Middle frontal gyrus (tissue), 1 donor: ENCODE data around the gene MEF2C.
"Not testable (repeated sequence)": the region's sequence is repeated elsewhere in the genome, so short reads cannot be mapped to it uniquely, and the experiment has no call there.

Experiments used
- DNase-seq: peaks from one replicate; pipeline ENCODE4 v3.0.0-alpha.2; 2015; ENCODE audit warnings: low spot score; ENCODE audit errors: extremely low spot score

Gene MEF2C

DNA sequence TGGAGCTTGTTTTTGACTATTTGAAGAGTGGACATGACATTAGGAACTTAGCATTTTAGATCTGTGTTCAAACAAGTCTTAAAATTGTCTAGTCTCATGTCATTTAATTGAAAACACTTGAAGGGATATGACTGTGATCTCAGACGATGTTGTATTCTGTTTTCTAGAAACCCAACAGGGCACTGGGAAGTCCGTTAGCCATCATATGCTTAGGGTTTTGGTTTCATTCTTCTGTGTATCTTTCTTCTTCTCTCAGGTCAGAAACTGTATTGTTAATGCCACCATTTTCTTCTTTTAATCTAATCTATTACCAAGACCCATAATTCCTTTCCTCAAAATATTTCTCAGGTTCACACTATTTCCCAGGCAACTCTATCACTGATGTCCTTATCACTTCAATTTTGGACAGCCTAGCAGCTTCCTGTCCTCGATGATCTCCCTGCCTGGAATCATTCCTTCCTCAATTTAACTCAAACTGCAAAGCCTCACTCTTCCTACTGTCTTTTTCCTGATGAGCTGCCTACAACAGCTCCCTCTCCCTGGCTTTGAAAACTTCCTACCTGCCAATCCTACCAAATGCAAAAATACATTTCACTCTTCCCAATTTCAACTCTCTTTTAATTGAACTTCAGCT lies 77.7 kb downstream of the MEF2C start:
- no peak for DNase-seq

DNA sequence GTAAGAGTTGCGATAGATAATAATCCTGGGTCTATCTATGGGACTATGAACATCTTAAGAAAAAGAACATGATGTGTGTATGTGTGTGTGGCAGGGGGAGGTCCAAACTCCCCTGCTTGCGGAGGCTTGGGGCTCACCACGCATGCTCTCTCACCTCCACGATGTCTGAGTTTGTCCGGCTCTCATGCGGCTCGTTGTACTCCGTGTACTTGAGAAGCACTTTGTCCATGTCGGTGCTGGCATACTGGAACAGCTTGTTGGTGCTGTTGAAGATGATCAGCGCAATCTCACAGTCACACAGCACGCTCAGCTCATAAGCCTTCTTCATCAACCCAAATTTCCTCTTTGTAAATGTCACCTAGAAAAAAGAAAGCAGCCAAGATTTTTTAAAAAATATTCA lies 78.5 kb downstream of the MEF2C start:
- DNase-seq, result no peak

DNA sequence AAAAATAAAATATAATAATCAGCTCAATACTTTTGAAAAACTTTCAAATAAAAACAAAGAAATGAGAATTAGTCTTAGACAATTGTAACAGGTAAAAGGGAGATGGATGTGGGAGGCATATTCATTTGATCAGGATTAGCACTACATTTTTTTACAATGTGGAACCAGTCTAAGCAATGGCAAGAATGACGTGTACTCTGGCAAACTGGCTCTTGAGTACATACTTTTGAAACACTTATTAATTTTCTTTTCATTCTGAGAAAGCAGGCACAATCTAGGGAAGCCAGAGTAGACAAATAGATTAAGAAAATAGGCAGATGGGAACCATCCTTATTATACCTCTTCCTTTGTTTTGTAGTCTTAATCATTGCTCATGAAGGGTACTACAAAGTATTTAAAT lies 79.7 kb downstream of the MEF2C start:
- DNase-seq, result no peak

GRCh38 chr5:88799938-88800535 lies 82.9 kb downstream of the MEF2C start:
- no peak for DNase-seq

DNA sequence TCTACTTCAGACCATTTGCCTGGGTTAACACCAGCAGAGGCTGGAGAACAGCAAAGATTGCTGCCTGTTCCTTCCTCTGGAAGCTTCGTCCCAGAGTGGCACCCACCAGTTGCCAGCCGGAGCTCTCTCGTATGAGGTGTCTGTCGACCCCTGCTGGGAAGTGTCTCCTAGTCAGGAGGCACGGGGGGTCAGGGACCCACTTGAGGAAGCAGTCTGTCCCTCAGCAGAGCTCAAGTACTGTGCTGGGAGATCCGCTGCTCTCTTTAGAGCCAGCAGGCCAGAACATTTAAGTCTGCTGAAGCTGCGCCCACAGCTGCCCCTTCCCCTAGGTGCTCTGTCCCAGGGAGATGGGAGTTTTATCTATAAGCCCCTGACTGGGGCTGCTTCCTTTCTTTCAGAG lies 84.1 kb downstream of the MEF2C start:
- DNase-seq, result not testable (repeated sequence)

GRCh38 chr5:88793797-88794196 lies 89.2 kb downstream of the MEF2C start:
- not testable (repeated sequence) for DNase-seq

DNA sequence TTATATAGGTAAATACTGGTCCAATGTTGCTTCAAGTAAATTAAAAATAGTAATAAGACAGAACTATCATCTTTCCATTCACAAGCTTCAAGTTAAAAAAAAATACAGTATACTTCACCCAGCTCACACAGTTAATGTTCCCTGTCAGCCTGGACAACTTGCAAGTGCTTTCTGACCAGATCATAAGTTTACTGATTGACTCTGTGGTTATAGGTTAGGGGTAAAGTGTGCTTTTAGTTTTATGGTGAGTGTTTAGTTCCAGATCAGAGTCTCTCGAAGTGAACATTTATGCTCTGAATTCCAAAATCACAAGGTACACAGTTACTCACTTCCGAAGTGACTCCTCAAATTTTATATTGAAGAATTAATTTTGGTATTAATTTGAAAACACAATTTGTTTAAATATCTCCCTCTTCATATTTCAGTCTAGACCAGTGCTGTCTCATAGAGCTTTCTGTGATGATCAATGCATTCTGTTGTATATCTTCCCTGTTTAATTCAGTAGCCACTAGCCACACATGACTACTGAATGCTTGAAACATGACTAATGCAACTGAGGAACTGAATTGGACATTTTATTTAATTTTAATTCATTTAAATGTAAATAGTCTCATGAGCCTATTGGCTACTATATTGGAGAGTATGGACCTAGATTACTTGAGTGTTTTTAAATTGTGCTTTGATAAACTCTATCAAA lies 90.7 kb downstream of the MEF2C start:
- peak; percentile 2 for DNase-seq

GRCh38 chr5:88787856-88788255 lies 95.1 kb downstream of the MEF2C start:
- no peak for DNase-seq

- no peak for DNase-seq
These were observed 96.2 kb downstream of the MEF2C start for GRCh38 chr5:88786789-88787188.

DNA sequence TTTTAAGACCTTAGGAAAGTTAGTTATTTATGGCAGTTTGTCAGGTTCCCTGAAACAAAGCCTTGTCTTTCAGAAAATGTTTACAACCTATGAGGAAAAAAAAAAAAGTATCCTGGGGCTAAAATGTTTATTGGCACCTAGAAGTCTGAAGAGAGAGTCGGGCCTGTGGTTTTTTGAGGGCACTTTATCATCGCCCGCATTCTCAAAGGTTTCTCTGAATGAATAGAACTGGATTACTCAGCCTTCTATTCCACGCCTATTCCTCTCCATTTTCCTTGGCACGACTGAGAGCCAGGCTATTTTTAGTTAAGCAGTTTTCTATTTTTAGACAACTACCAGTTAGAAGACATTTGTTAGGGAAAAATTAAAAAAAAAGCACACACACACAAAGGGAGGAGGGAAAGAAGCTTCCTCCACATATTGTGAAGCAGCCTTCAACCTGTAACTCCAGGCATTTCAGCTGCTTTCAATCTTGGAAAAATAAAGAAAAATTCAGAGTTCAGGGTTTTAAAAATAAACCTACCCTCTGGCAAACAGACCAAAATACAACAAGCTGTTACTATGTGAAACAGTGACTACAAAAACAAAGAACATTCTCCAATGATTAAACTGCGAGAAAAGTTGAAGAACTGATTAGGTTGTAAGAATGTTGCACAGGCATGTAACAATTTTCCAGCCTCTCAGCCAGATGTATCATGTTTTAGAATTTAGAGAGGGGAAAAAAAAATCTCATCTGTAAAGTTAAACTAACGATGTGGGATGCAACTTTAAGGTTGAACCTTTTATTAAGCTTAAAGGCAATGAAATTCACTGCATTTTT lies 97.0 kb downstream of the MEF2C start:
- no peak for DNase-seq

- no peak for DNase-seq
These were observed 100.4 kb downstream of the MEF2C start for GRCh38 chr5:88782571-88782970.

GRCh38 chr5:88780736-88781135 lies 102.2 kb downstream of the MEF2C start:
- DNase-seq, result no peak

- DNase-seq, result no peak
These were observed 104.2 kb downstream of the MEF2C start for GRCh38 chr5:88778736-88779135.

- DNase-seq, result no peak
These were observed 106.3 kb downstream of the MEF2C start for GRCh38 chr5:88776692-88777091.

- no peak for DNase-seq
These were observed 110.2 kb downstream of the MEF2C start for GRCh38 chr5:88772831-88773230.

- DNase-seq, result no peak
These were observed 110.9 kb downstream of the MEF2C start for GRCh38 chr5:88772047-88772446.

GRCh38 chr5:88770276-88771257 lies 112.4 kb downstream of the MEF2C start:
- no peak for DNase-seq

DNA sequence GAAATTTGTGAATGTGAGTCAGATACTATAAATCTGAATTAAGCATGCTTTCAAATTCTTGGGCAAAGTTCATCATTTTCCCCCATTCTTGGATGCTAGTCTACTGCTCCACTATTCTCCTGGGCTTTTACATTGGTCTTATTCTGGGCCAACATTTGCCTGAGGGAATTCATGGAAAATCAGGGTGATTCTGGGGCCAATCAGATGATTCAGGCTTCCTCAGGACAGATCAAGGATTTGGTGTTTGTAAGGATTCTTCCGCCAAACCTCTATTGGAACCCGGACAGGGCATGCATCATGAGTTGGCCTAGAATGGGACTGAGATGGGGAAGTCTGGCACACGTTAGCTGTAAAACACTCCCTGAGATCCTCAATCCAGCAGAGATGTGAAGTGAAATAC lies 113.8 kb downstream of the MEF2C start:
- DNase-seq, result no peak

DNA sequence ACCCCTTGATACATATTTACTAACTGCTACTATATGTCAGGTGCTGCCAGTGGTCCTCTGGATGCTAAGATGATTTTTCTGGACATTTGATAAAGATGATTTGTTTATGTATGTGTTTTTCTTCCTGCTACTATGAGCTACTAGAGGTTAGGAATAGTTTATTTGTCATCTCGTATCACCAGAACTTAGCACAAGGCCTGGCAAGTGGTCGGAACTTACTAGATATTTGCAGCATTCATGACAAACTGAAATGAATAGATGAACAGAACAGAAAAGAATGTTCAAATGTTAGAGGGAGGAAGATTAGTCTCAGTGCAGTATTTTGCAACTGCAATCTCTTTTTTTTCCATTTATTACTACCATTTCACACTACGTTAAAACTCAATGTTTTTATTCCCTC lies 114.6 kb downstream of the MEF2C start:
- DNase-seq, result no peak

DNA sequence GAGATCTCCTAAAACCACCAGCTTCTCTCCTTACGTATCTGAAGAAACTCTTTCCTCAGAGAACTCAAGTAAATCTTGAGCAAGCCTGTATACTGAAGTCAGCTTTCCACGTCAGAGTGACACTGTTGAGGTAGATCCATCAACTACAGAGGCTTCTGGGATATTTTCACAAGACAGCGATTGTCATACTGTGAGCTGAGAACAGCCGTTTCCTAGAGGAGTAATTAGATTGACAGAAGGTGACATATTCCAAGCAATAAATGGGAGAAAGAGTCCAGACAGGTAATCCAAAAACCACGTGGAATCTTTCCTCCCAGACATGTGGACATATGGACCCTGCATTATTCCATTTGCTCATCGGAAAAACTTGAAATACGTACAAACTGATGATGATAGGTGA lies 117.2 kb downstream of the MEF2C start:
- DNase-seq, result no peak

- no peak for DNase-seq
These were observed 117.8 kb downstream of the MEF2C start for GRCh38 chr5:88765171-88765570.
